ENCODE data around the gene ARHGEF37. TPM values are rescaled to one million over a fixed set of nuclear protein-coding genes. Genes with fewer than 3 reads are reported as not detected.

The ARHGEF37 gene
- total and polyA plus RNA-seq, 9 of the 15 experiments (the other 6 are each of a cell fraction or from before 2014, with no cell fraction given): 0.01 to 0.27 (median 0.05) TPM

DNA sequence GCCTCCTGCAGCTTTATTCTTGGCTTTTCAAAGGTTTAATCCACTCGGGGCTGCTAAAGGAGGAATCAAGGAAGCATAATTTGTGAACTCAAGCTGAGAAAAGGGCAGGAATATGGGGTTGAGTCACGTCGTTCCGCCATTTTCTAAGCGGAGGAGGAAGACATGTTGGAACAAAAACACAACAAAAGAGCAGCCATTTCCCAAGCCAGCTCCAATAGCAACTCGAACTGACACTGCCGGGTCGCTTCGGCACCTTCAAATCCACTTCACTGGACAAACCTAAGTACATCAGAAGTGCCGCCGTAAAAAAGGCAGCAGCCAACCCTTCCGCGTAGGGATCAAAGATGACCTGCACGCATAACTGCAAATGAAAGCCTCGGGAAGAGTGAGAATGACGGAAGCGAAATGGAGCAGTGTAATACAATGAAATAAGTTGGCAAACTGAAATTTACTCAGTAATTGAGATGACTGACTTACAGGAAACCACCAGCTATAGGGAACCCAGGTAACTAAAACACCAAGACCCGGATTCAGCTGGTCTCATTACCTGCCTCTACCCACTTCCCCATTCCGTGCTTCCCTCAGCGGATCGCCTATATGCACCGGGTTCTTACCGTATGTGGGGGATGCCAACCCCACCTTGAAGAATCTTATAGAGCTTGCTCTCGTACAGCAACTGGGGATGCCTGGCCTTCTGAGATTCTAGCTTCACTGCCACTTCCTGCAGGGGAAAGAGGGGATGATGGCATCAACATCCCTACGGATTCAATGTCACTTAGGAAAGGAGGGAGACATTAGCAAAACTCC lies 31.6 kb upstream of the ARHGEF37 start (continued):
- TF ChIP-seq NR2C2 (CRISPR knock-in tag; IDR thresholded peaks at IDR 0.05) (no peak), NR2C2 (tag; IDR thresholded peaks at IDR 0.05) (peak; percentile 61; the same call in 1 of the 2 replicates), KLF13 (tag; IDR thresholded peaks at IDR 0.05; ENCODE audit: borderline replicate concordance, low read depth) (no peak), CXXC5 (CRISPR knock-in tag; IDR thresholded peaks at IDR 0.05) (peak; percentile 20; the same call in 1 of the 2 replicates), MEF2A (IDR thresholded peaks at IDR 0.05; ENCODE audit: control insufficient read depth, low read depth, low read length) (no peak), STAG1 (CRISPR knock-in tag; IDR thresholded peaks at IDR 0.05; ENCODE audit: borderline replicate concordance) (no peak), SMARCA4 (IDR thresholded peaks at IDR 0.05) (no peak), ETV6 (IDR thresholded peaks at IDR 0.05; ENCODE audit: borderline replicate concordance in 1 of 2, low read depth in 2 of 2, low read length in 1 of 2) (no peak), ETV6 (CRISPR knock-in tag; IDR thresholded peaks at IDR 0.05; ENCODE audit: borderline replicate concordance) (0 out of 2 replicates have a peak, but pooled peaks have one; percentile 36), TEAD4 (IDR thresholded peaks at IDR 0.05; ENCODE audit: low read length) (peak; percentile 80), TEAD4 (CRISPR knock-in tag; IDR thresholded peaks at IDR 0.05; ENCODE audit: borderline replicate concordance) (no peak), TAF1 (IDR thresholded peaks at IDR 0.05; ENCODE audit: control insufficient read depth, extremely low read depth, insufficient read depth, low read length, severe bottlenecking) (peak; percentile 38), SRSF7 (optimal IDR thresholded peaks at IDR 0.05; ENCODE audit: low read depth, low read length) (no peak), ZBTB11 (CRISPR knock-in tag; IDR thresholded peaks at IDR 0.05) (0 out of 6 replicates have a peak, but pooled peaks of 1 of the 3 experiments have one; percentile 30), RBFOX2 (IDR thresholded peaks at IDR 0.05; ENCODE audit: low read depth, low read length) (no peak; the same call in 1 of the 2 replicates)
- TF ChIP-seq, protein P1, sequence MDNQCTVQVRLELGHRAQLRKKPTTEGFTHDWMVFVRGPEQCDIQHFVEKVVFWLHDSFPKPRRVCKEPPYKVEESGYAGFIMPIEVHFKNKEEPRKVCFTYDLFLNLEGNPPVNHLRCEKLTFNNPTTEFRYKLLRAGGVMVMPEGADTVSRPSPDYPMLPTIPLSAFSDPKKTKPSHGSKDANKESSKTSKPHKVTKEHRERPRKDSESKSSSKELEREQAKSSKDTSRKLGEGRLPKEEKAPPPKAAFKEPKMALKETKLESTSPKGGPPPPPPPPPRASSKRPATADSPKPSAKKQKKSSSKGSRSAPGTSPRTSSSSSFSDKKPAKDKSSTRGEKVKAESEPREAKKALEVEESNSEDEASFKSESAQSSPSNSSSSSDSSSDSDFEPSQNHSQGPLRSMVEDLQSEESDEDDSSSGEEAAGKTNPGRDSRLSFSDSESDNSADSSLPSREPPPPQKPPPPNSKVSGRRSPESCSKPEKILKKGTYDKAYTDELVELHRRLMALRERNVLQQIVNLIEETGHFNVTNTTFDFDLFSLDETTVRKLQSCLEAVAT (IDR thresholded peaks at IDR 0.05): peak in 1 of 2 experiments; percentile 89; a peak in 2 of 4 replicates
- TF ChIP-seq, protein P2, sequence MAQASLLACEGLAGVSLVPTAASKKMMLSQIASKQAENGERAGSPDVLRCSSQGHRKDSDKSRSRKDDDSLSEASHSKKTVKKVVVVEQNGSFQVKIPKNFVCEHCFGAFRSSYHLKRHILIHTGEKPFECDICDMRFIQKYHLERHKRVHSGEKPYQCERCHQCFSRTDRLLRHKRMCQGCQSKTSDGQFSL (CRISPR knock-in tag; IDR thresholded peaks at IDR 0.05): no peak
- TF ChIP-seq, protein P2 (tag; IDR thresholded peaks at IDR 0.05): peak in 1 of 2 experiments; percentile 54; a peak in 1 of 4 replicates

Measured in K562 (cell line).